Mesothelial cell of epicardium (in vitro differentiated cells): ENCODE results near the gene STAM. TPM values are rescaled to one million over a fixed set of nuclear protein-coding genes. Genes with fewer than 3 reads are reported as not detected.

Source experiments
- DNase-seq, 2 experiments: peaks; one replicate each; pipeline ENCODE4 v3.0.0; 2021; ENCODE audit warnings: low spot score in 2 of 2; ENCODE audit not compliant: unreplicated experiment in 2 of 2
- H3K27ac Mint-ChIP-seq: 2 replicates; pipeline ENCODE4 v1.8.0; 2021; ENCODE audit warnings: mixed read lengths
- H3K27me3 Mint-ChIP-seq: 2 replicates; pipeline ENCODE4 v1.8.0; 2021; ENCODE audit warnings: low read depth, mixed read lengths
- H3K36me3 Mint-ChIP-seq: 2 replicates; pipeline ENCODE4 v1.8.0; 2021; ENCODE audit warnings: mixed read lengths
- H3K4me1 Mint-ChIP-seq: 2 replicates; pipeline ENCODE4 v1.8.0; 2021; ENCODE audit warnings: mixed read lengths
- H3K4me3 Mint-ChIP-seq: 2 replicates; pipeline ENCODE4 v1.8.0; 2021; ENCODE audit warnings: mild to moderate bottlenecking, moderate library complexity, mixed read lengths
- H3K9me3 Mint-ChIP-seq: 2 replicates; pipeline ENCODE4 v1.8.0; 2021; ENCODE audit warnings: mixed read lengths
- CTCF ChIP-seq: fragments of 200-600 bp; sonication (generic); IDR thresholded peaks from one replicate; pipeline ENCODE4 v1.5.0; 2021; ENCODE audit warnings: antibody characterized with exemption; ENCODE audit not compliant: unreplicated experiment
- total RNA-seq: library from RNA; stranded (reverse); gene quantifications from 3 replicates; pipeline ENCODE4 v1.2.1, GENCODE V29; 2021

The STAM gene
- total RNA-seq, 1 donor from 2014 or later, result 31.3 TPM

- no peak for TF ChIP-seq CTCF
- Mint-ChIP-seq H3K4me3 (no peak overlapping the region), H3K36me3 (peaks cover 9% of the 10 kb centered on the region), H3K27ac (no peak overlapping the region), H3K4me1 (peaks cover 38% of the 10 kb centered on the region), H3K27me3 (no peaks in the 10 kb centered on the region), H3K9me3 (peaks cover 6% of the 10 kb centered on the region)
- DNase-seq, result no peak
These were observed 30.6 kb downstream of the STAM start for GRCh38 chr10:17674566-17674965.

GRCh38 chr10:17675638-17676037 is 31.7 kb downstream of the STAM start:
- DNase-seq, result no peak
- peak overlapping the region; percentile 67 for H3K27ac Mint-ChIP-seq
- no peak overlapping the region for H3K4me3 Mint-ChIP-seq
- no peak for TF ChIP-seq CTCF
- peaks cover 17% of the 10 kb centered on the region for H3K36me3 Mint-ChIP-seq
- peaks cover 13% of the 10 kb centered on the region for H3K9me3 Mint-ChIP-seq
- H3K27me3 Mint-ChIP-seq, result no peaks in the 10 kb centered on the region
- peaks cover 38% of the 10 kb centered on the region for H3K4me1 Mint-ChIP-seq

GRCh38 chr10:17676919-17677318 is 33.0 kb downstream of the STAM start:
- Mint-ChIP-seq H3K27ac (no peak overlapping the region), H3K27me3 (no peaks in the 10 kb centered on the region), H3K4me1 (peaks cover 34% of the 10 kb centered on the region), H3K9me3 (peaks cover 14% of the 10 kb centered on the region), H3K4me3 (no peak overlapping the region), H3K36me3 (peaks cover 21% of the 10 kb centered on the region)
- no peak for TF ChIP-seq CTCF
- DNase-seq, result no peak

- H3K9me3 Mint-ChIP-seq, result peaks cover 23% of the 10 kb centered on the region
- peaks cover 25% of the 10 kb centered on the region for H3K36me3 Mint-ChIP-seq
- H3K4me1 Mint-ChIP-seq, result peaks cover 16% of the 10 kb centered on the region
- H3K27ac Mint-ChIP-seq, result no peak overlapping the region
- H3K27me3 Mint-ChIP-seq, result no peaks in the 10 kb centered on the region
- H3K4me3 Mint-ChIP-seq, result no peak overlapping the region
- no peak for DNase-seq
- no peak for TF ChIP-seq CTCF
These were observed 38.4 kb downstream of the STAM start for GRCh38 chr10:17682236-17682946.

- TF ChIP-seq CTCF, result no peak
- H3K27ac Mint-ChIP-seq, result no peak overlapping the region
- DNase-seq, result no peak
- H3K4me1 Mint-ChIP-seq, result peaks cover 16% of the 10 kb centered on the region
- H3K4me3 Mint-ChIP-seq, result no peak overlapping the region
- peaks cover 23% of the 10 kb centered on the region for H3K9me3 Mint-ChIP-seq
- peaks cover 27% of the 10 kb centered on the region for H3K36me3 Mint-ChIP-seq
- H3K27me3 Mint-ChIP-seq, result no peaks in the 10 kb centered on the region
These were observed 39.6 kb downstream of the STAM start for GRCh38 chr10:17683541-17683940.
